Pons (tissue), 1 donor: ENCODE results near the gene CNEP1R1.

Experiments
- DNase-seq: peaks from one replicate; pipeline ENCODE4 v3.0.0-alpha.2; 2016; ENCODE audit warnings: low spot score

CNEP1R1 gene

GRCh38 chr16:50017553-50017952, 7.5 kb upstream of the CNEP1R1 start:
- no peak for DNase-seq

- no peak for DNase-seq
These were observed 3.5 kb upstream of the CNEP1R1 start for GRCh38 chr16:50021544-50021943.

- peak; percentile 47 for DNase-seq
These were observed 1.4 kb upstream of the CNEP1R1 start for GRCh38 chr16:50023641-50024040.

- no peak for DNase-seq
These were observed 818 bp upstream of the CNEP1R1 start for GRCh38 chr16:50024207-50024606.

GRCh38 chr16:50025537-50025931, 509 bp downstream of the CNEP1R1 start:
- DNase-seq, result no peak

GRCh38 chr16:50027829-50028228, 2.8 kb downstream of the CNEP1R1 start:
- DNase-seq, result no peak

- DNase-seq, result no peak
These were observed 10.5 kb downstream of the CNEP1R1 start for GRCh38 chr16:50035468-50035992.

GRCh38 chr16:50036426-50036825, 11.4 kb downstream of the CNEP1R1 start:
- DNase-seq, result no peak

GRCh38 chr16:50037662-50038220, 12.7 kb downstream of the CNEP1R1 start:
- no peak for DNase-seq

GRCh38 chr16:50038286-50038685, 13.3 kb downstream of the CNEP1R1 start:
- no peak for DNase-seq

GRCh38 chr16:50038756-50039529, 13.9 kb downstream of the CNEP1R1 start:
- DNase-seq, result peak; percentile 86

- no peak for DNase-seq
These were observed 15.0 kb downstream of the CNEP1R1 start for GRCh38 chr16:50040018-50040417.

GRCh38 chr16:50040710-50041109, 15.7 kb downstream of the CNEP1R1 start:
- no peak for DNase-seq

- DNase-seq, result no peak
These were observed 18.3 kb downstream of the CNEP1R1 start for GRCh38 chr16:50043358-50043757.

- no peak for DNase-seq
These were observed 20.4 kb downstream of the CNEP1R1 start for GRCh38 chr16:50045412-50045811.

- DNase-seq, result no peak
These were observed 21.8 kb downstream of the CNEP1R1 start for GRCh38 chr16:50046853-50047252.

GRCh38 chr16:50047864-50048263, 22.8 kb downstream of the CNEP1R1 start:
- DNase-seq, result no peak

- DNase-seq, result no peak
These were observed 25.8 kb downstream of the CNEP1R1 start for GRCh38 chr16:50050802-50051201.

- DNase-seq, result no peak
These were observed 31.2 kb downstream of the CNEP1R1 start for GRCh38 chr16:50056226-50056625.

- DNase-seq, result no peak
These were observed 33.2 kb downstream of the CNEP1R1 start for GRCh38 chr16:50058091-50058771.

GRCh38 chr16:50059111-50059510, 34.1 kb downstream of the CNEP1R1 start:
- no peak for DNase-seq

GRCh38 chr16:50059669-50060068, 34.6 kb downstream of the CNEP1R1 start:
- no peak for DNase-seq

- no peak for DNase-seq
These were observed 36.3 kb downstream of the CNEP1R1 start for GRCh38 chr16:50061326-50061725.
